ENCODE results near the gene ACP1. TPM values are rescaled to one million over a fixed set of nuclear protein-coding genes. Genes with fewer than 3 reads are reported as not detected.

The ACP1 gene
- polyA plus RNA-seq (2012; rRNA removed) = 88.9 and 108 TPM in 2 replicates
- 126 and 144 TPM in 2 replicates for polyA plus RNA-seq (2012; cell fraction: cytosol; rRNA removed)
- polyA plus RNA-seq (2012; cell fraction: nucleus; rRNA removed) = 45.2 and 84.3 TPM in 2 replicates

- ChIA-PET CTCF (interaction anchor here (1.0 to 1.4 kb wide), 3 partner anchors 14 to 26 kb away, joined by 3 to 6 read pairs (median 3); no protein-coding TSS in a partner anchor), POLR2A (no interaction called here)
- H3F3A ChIP-seq (replicated peaks; ENCODE audit: insufficient read depth) = no peaks in the 10 kb centered on the region
- H3K27me3 ChIP-seq (ENCODE audit: insufficient read depth) = no peaks in the 10 kb centered on the region
- peaks cover 71% of the 10 kb centered on the region for H3K79me2 ChIP-seq (ENCODE audit: insufficient read depth)
- peak within 1 kb of the TSS; percentile 94 for H3K4me2 ChIP-seq
- peak within 1 kb of the TSS; percentile 98 to 100 for H3K4me3 ChIP-seq (ENCODE audit: low read depth in 2 of 2, low read length in 1 of 2)
- H3K36me3 ChIP-seq (replicated peaks in 1 of 2; ENCODE audit: control insufficient read depth in 1 of 2, insufficient read depth in 2 of 2, low read length in 1 of 2) = peaks cover 18 to 34% of the 10 kb centered on the region in 2 experiments
- under 1% methylated on average over 52 of the region's 73 CpGs for WGBS (ENCODE audit: low lambda C conversion rate)
- H3K9me2 ChIP-seq = no peaks in the 10 kb centered on the region
- H3K27ac ChIP-seq (ENCODE audit: low read depth in 2 of 2, low read length in 1 of 2) = peak within 1 kb of the TSS; percentile 63 to 74; a peak in 3 of 4 replicates
- peak within 1 kb of the TSS; percentile 93 for H3K9ac ChIP-seq
- H2AFZ ChIP-seq (ENCODE audit: low read depth) = peak within 1 kb of the TSS; percentile 87; the same call in 1 of the 2 replicates
- peak; percentile 100 for DNase-seq
- peaks cover 34% of the 10 kb centered on the region for H4K20me1 ChIP-seq (ENCODE audit: insufficient read depth)
- no peaks in the 10 kb centered on the region for H3K9me3 ChIP-seq
- TF ChIP-seq POLR2AphosphoS5 (IDR thresholded peaks at IDR 0.05; ENCODE audit: low read depth, low read length) = peak; percentile 86
- TF ChIP-seq NRF1 (IDR thresholded peaks at IDR 0.05; ENCODE audit: low read depth, low read length) = peak; percentile 100
- peak; percentile 81; the same call in 1 of the 2 replicates for TF ChIP-seq TAF1 (IDR thresholded peaks at IDR 0.05; ENCODE audit: borderline replicate concordance, low read depth, low read length)
- TF ChIP-seq SIN3A (IDR thresholded peaks at IDR 0.05; ENCODE audit: borderline replicate concordance, low read depth, low read length) = peak; percentile 44; the same call in 1 of the 2 replicates
- TF ChIP-seq IRF3 (IDR thresholded peaks at IDR 0.05; ENCODE audit: low read depth, low read length) = no peak
- peak; percentile 26 for TF ChIP-seq CTCF (IDR thresholded peaks at IDR 0.05)
- peak; percentile 85 for TF ChIP-seq MXI1 (IDR thresholded peaks at IDR 0.05; ENCODE audit: low read depth, low read length)
- TF ChIP-seq RCOR1 (IDR thresholded peaks at IDR 0.05; ENCODE audit: low read length) = peak; percentile 20; the same call in 1 of the 2 replicates
- peak; percentile 94 for TF ChIP-seq YY1 (IDR thresholded peaks at IDR 0.05; ENCODE audit: low read depth)
- no peak for TF ChIP-seq FOXJ3 (CRISPR knock-in tag; IDR thresholded peaks at IDR 0.05)
- peak; percentile 63 for TF ChIP-seq CHD2 (IDR thresholded peaks at IDR 0.05; ENCODE audit: low read length, partially characterized antibody)
- TF ChIP-seq ZBTB33 (IDR thresholded peaks at IDR 0.05; ENCODE audit: borderline replicate concordance, low read depth) = no peak
- peak; percentile 83; the same call in 1 of the 2 replicates for TF ChIP-seq MAX (IDR thresholded peaks at IDR 0.05; ENCODE audit: low read depth)
- H3K4me1 ChIP-seq (ENCODE audit: control insufficient read depth in 1 of 2, insufficient read depth in 2 of 2, low read depth in 1 of 2, low read length in 1 of 2) = peaks cover 13 to 25% of the 10 kb centered on the region in 2 experiments; a peak in 3 of 4 replicates
Observed at GRCh38 chr2:264493-265468, at the start of gene ACP1. Gene ACP1, plus strand, starts transcription at chr2:264947. Its CDS starts 18 bp downstream, at chr2:264965.
